T-helper 2 cell (primary cell): Measurements from ENCODE around the gene ATXN7L1.
"Not testable (repeated sequence)": the region's sequence is repeated elsewhere in the genome, so short reads cannot be mapped to it uniquely, and the experiment has no call there.

Experiments
- DNase-seq, 5 experiments: peaks; one replicate each; pipeline versions ENCODE4 v3.0.0 to v3.0.0-alpha.2; 2012 to 2022

The ATXN7L1 gene

GRCh38 chr7:105734233-105734632, 142.2 kb downstream of the ATXN7L1 start:
- DNase-seq = no peak

- no peak for DNase-seq
Observed at GRCh38 chr7:105731042-105731441, 145.4 kb downstream of the ATXN7L1 start.

- no peak for DNase-seq
Observed at GRCh38 chr7:105728028-105728427, 148.4 kb downstream of the ATXN7L1 start.

- no peak for DNase-seq
Observed at GRCh38 chr7:105724688-105725087, 151.7 kb downstream of the ATXN7L1 start.

- DNase-seq = no peak
Observed at GRCh38 chr7:105723572-105723971, 152.8 kb downstream of the ATXN7L1 start.

GRCh38 chr7:105721571-105722104, 154.8 kb downstream of the ATXN7L1 start:
- DNase-seq = no peak

- DNase-seq = no peak
Observed at GRCh38 chr7:105719919-105720318, 156.5 kb downstream of the ATXN7L1 start.

- DNase-seq = no peak
Observed at GRCh38 chr7:105719395-105719794, 157.0 kb downstream of the ATXN7L1 start.

GRCh38 chr7:105718511-105718925, 157.9 kb downstream of the ATXN7L1 start:
- no peak for DNase-seq

- peak in 1 of 5 experiments; percentile 17 for DNase-seq
Observed at GRCh38 chr7:105715528-105715927, 160.9 kb downstream of the ATXN7L1 start.

GRCh38 chr7:105713488-105714465, 162.6 kb downstream of the ATXN7L1 start:
- no peak for DNase-seq

GRCh38 chr7:105712877-105713276, 163.5 kb downstream of the ATXN7L1 start:
- no peak for DNase-seq

GRCh38 chr7:105711726-105712402, 164.5 kb downstream of the ATXN7L1 start:
- DNase-seq = peak in 1 of 5 experiments; percentile 22

- DNase-seq = not testable (repeated sequence)
Observed at GRCh38 chr7:105710720-105711119, 165.7 kb downstream of the ATXN7L1 start.

GRCh38 chr7:105708763-105709080, 167.7 kb downstream of the ATXN7L1 start:
- DNase-seq = no peak

- peak in 1 of 5 experiments; percentile 60 for DNase-seq
Observed at GRCh38 chr7:105707967-105708762, 168.2 kb downstream of the ATXN7L1 start.

GRCh38 chr7:105707381-105707780, 169.0 kb downstream of the ATXN7L1 start:
- DNase-seq = peak in 1 of 5 experiments; percentile 19

GRCh38 chr7:105705427-105705826, 171.0 kb downstream of the ATXN7L1 start:
- no peak for DNase-seq

GRCh38 chr7:105703207-105703930, 173.0 kb downstream of the ATXN7L1 start:
- no peak for DNase-seq

- DNase-seq = no peak
Observed at GRCh38 chr7:105699568-105700236, 176.7 kb downstream of the ATXN7L1 start.

- DNase-seq = no peak
Observed at GRCh38 chr7:105698531-105698930, 177.9 kb downstream of the ATXN7L1 start.
